T-cell (primary cell): ENCODE results near the gene ZNF804B. TPM values are rescaled to one million over a fixed set of nuclear protein-coding genes. Genes with fewer than 3 reads are reported as not detected.

ENCODE experiments used
- ATAC-seq, 4 experiments: fragments of 200-7000 bp in 3 of 4; fragments of 150-1000 bp in 1 of 4; cut with Tn5 transposase; replicated peaks in 1 of 4; 1 replicate in 3 of 4; 2 replicates in 1 of 4; pipeline ENCODE4 v1.10.0; 2021; ENCODE audit warnings: moderate library complexity in 3 of 4, mild to moderate bottlenecking in 2 of 4, moderate number of reproducible peaks in 1 of 4
- CTCF ChIA-PET, 2 donors: fragments of 300-600 bp; sonication (Branson Sonifier 250); formaldehyde crosslinking; loops; one replicate each; lab custom pipeline; 2022; ENCODE audit warnings: antibody characterized with exemption in 2 of 2; lab: Charles Lee
- POLR2A ChIA-PET, 2 donors: fragments of 300-600 bp; sonication (Branson Sonifier 250); formaldehyde crosslinking; loops; one replicate each; lab custom pipeline; 2022; ENCODE audit warnings: antibody characterized with exemption in 2 of 2; lab: Charles Lee
- DNase-seq, 35 experiments: peaks; one replicate each; pipeline versions ENCODE4 v3.0.0 to v3.0.0-alpha.2; 2013 to 2023
- H3K27ac ChIP-seq: one replicate; pipeline ENCODE4 v1.5.1; 2013; ENCODE audit warnings: low read length
- H3K27me3 ChIP-seq, 2 experiments: replicated peaks in 1 of 2; 1 replicate in 1 of 2; 2 replicates in 1 of 2; pipeline versions ENCODE4 v1.6.1 to v1.7.0; 2013; ENCODE audit warnings: low read length in 1 of 2, mixed read lengths in 1 of 2; ENCODE audit not compliant: control insufficient read depth in 2 of 2, insufficient read depth in 2 of 2; ENCODE audit errors: extremely low read depth in 1 of 2
- H3K36me3 ChIP-seq, 2 donors: 1 replicate in 1 of 2; 2 replicates in 1 of 2; pipeline versions ENCODE4 v1.6.1 to v1.7.0; 2013; ENCODE audit warnings: low read length in 1 of 2; ENCODE audit not compliant: control insufficient read depth in 2 of 2, insufficient read depth in 1 of 2; ENCODE audit errors: extremely low read depth in 1 of 2
- H3K4me1 ChIP-seq, 2 experiments: 1 replicate in 1 of 2; 2 replicates in 1 of 2; pipeline versions ENCODE4 v1.6.1 to v1.7.0; 2013; ENCODE audit warnings: low read length in 2 of 2, mixed read lengths in 1 of 2; ENCODE audit not compliant: insufficient read depth in 2 of 2, control insufficient read depth in 1 of 2; ENCODE audit errors: extremely low read depth in 1 of 2
- H3K4me3 ChIP-seq, 2 donors: 1 replicate in 1 of 2; 2 replicates in 1 of 2; pipeline versions ENCODE4 v1.5.1 to v1.7.0; 2013; ENCODE audit warnings: mild to moderate bottlenecking in 2 of 2, low read length in 1 of 2, moderate library complexity in 1 of 2; ENCODE audit not compliant: control insufficient read depth in 1 of 2; ENCODE audit errors: extremely low read depth in 1 of 2
- H3K9me3 ChIP-seq: 2 replicates; pipeline ENCODE4 v1.7.0; 2013
- H3K27ac Mint-ChIP-seq, 2 donors: one replicate each; pipeline ENCODE4 v1.8.0; 2020 to 2021; ENCODE audit warnings: mild to moderate bottlenecking in 2 of 2, mixed read lengths in 2 of 2
- H3K27me3 Mint-ChIP-seq, 2 donors: one replicate each; pipeline ENCODE4 v1.8.0; 2021 to 2022; ENCODE audit warnings: mixed read lengths in 2 of 2
- H3K36me3 Mint-ChIP-seq: one replicate; pipeline ENCODE4 v1.8.0; 2021; ENCODE audit warnings: mixed read lengths
- H3K4me1 Mint-ChIP-seq, 3 donors: one replicate each; pipeline ENCODE4 v1.8.0; 2020 to 2022; ENCODE audit warnings: mixed read lengths in 3 of 3, mild to moderate bottlenecking in 1 of 3
- H3K4me3 Mint-ChIP-seq, 3 donors: one replicate each; pipeline ENCODE4 v1.8.0; 2020 to 2022; ENCODE audit warnings: mild to moderate bottlenecking in 3 of 3, mixed read lengths in 3 of 3, moderate library complexity in 3 of 3
- H3K9me3 Mint-ChIP-seq, 3 donors: one replicate each; pipeline ENCODE4 v1.8.0; 2020 to 2022; ENCODE audit warnings: mixed read lengths in 3 of 3
- WGBS: methylation state at CpG from one replicate; pipeline ENCODE4 v1.1.5; 2013; ENCODE audit warnings: missing lambda C conversion rate; ENCODE audit not compliant: insufficient coverage; 5-methylcytosine and 5-hydroxymethylcytosine counted together
- total RNA-seq, 35 experiments: library from RNA in 6 of 35; stranded (reverse) in 6 of 35; fragments of 120-200 nt in 1 of 35; gene quantifications; one replicate each; pipeline versions ENCODE4 v1.2.1 to v1.2.4 and lab custom pipeline; 2013 to 2026

Gene ZNF804B
- total RNA-seq, 5 donors from 2014 or later (not counting 1 experiment from before 2014, with no cell fraction given), result not detected

- no peak for DNase-seq
- Mint-ChIP-seq H3K27me3 (no peaks in the 10 kb centered on the region), H3K36me3 (no peaks in the 10 kb centered on the region), H3K9me3 (peaks cover 0 to 12% (median 8%) of the 10 kb centered on the region in 3 donors), H3K4me3 (no peak overlapping the region), H3K4me1 (peaks cover 6 to 23% (median 8%) of the 10 kb centered on the region in 3 donors), H3K27ac (no peak overlapping the region)
- WGBS, result 11% methylated on average over 1 of the region's 1 CpG
- CTCF ChIA-PET, result no interaction called here
- POLR2A ChIA-PET, result interaction anchor here in 1 of 2 donors (1.2 kb wide), 1 partner anchor 26 kb away, joined by 3 read pairs; no protein-coding TSS in a partner anchor
- no peaks in the 10 kb centered on the region for H3K9me3 ChIP-seq
- H3K4me3 ChIP-seq, result no peak overlapping the region
- H3K4me1 ChIP-seq, result no peaks in the 10 kb centered on the region
- no peaks in the 10 kb centered on the region for H3K27me3 ChIP-seq
- peak in 1 of 4 experiments; percentile 60 for ATAC-seq
- no peaks in the 10 kb centered on the region for H3K36me3 ChIP-seq
- no peak overlapping the region for H3K27ac ChIP-seq
These were observed 597.6 kb downstream of the ZNF804B start for GRCh38 chr7:89357121-89357520.

DNA sequence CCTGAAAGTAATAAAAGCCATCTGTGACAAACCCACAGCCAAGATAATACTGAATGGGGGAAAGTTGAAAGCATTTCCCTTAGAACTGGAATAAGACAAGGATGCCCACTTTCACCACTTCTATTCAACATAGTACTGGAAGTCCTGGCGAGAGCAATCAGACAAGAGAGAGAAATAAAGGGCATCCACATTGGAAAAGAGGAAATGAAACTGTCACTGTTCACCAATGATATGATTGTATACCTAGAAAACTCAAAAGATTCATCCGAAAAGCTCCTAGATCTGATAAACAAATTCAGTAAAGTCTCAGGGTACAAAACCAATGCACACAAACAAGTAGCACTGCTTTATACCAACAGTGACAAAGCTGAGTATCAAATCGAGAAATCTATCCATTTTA lies 617.7 kb downstream of the ZNF804B start:
- H3K4me1 ChIP-seq, result no peaks in the 10 kb centered on the region
- H3K27me3 ChIP-seq, result no peaks in the 10 kb centered on the region
- Mint-ChIP-seq H3K4me1 (no peaks in the 10 kb centered on the region), H3K27ac (no peak overlapping the region), H3K36me3 (no peaks in the 10 kb centered on the region), H3K27me3 (no peaks in the 10 kb centered on the region), H3K9me3 (peaks cover 0 to 10% (median 5%) of the 10 kb centered on the region in 3 donors), H3K4me3 (no peak overlapping the region)
- peaks cover 2% of the 10 kb centered on the region for H3K9me3 ChIP-seq
- no peak for ATAC-seq
- ChIA-PET CTCF (no interaction called here), POLR2A (no interaction called here)
- no peak overlapping the region for H3K4me3 ChIP-seq
- H3K27ac ChIP-seq, result no peak overlapping the region
- H3K36me3 ChIP-seq, result no peaks in the 10 kb centered on the region
- WGBS, result 48% methylated on average over 2 of the region's 3 CpGs
- no peak for DNase-seq

- no peaks in the 10 kb centered on the region for H3K36me3 Mint-ChIP-seq
- WGBS, result no CpG with 5 or more reads among the region's 1 CpG
- ChIA-PET POLR2A (no interaction called here), CTCF (no interaction called here)
- DNase-seq (no peak), ATAC-seq (no peak)
- no peaks in the 10 kb centered on the region for H3K27me3 Mint-ChIP-seq
- Histone ChIP-seq H3K27me3 (no peaks in the 10 kb centered on the region), H3K9me3 (no peaks in the 10 kb centered on the region), H3K4me3 (no peak overlapping the region), H3K36me3 (no peaks in the 10 kb centered on the region), H3K27ac (no peak overlapping the region), H3K4me1 (no peaks in the 10 kb centered on the region)
- no peak overlapping the region for H3K4me3 Mint-ChIP-seq
- H3K4me1 Mint-ChIP-seq, result no peaks in the 10 kb centered on the region
- H3K27ac Mint-ChIP-seq, result no peak overlapping the region
- H3K9me3 Mint-ChIP-seq, result no peaks in the 10 kb centered on the region
These were observed 625.9 kb downstream of the ZNF804B start for GRCh38 chr7:89385411-89385810.

Other genes starting within 250 kb of the ZNF804B start
- gene TEX47, start 36.0 kb downstream of the ZNF804B start, total RNA-seq, result not detected